ENCODE measurements around the gene MAT2A.
A peak's percentile ranks its signal among the peaks of the same experiment; 100 is the strongest.
"Not testable (repeated sequence)": the region's sequence is repeated elsewhere in the genome, so short reads cannot be mapped to it uniquely, and the experiment has no call there.

The MAT2A gene

DNA sequence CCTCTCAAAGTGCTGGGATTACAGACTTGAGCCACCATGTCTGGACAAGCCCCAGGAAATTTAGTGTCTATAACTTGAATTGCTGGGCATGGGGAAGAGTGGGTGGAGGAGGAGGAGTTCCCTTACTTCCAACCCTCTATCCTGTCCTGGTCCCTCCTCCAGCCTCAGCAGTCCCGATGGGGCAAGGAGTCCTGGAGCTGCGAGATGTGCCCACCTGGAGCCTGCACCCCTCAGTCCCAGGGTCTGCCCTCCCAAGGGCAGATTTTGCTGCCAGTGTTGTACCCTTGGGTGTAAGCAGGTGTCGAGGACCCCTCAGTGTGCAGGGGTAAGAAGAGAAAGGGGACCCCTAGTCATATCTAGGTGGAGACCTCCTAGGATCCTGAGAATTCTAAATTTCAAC lies 41.2 kb downstream of the MAT2A start:
- DNase-seq, result no peak

DNA sequence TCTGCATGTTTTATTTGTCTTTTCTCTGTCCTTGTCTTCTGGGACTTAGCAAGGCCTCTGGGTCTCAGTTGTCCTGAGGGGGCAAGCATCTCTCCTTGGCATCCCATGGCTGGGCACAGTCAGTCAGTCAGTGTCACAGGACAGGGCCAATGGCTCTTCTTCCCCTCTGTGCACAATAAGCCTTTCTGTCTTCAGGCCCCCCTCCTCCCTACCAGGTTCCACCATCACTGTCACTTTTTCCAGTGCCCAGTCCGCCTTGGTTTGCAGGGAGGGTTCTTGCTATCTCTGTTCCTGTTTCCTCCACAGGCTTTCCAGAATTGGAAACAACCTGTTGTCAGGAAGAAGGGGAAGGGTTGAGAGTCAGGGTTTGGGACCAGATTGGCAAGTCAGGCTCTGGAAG lies 43.5 kb downstream of the MAT2A start:
- DNase-seq, result no peak

DNA sequence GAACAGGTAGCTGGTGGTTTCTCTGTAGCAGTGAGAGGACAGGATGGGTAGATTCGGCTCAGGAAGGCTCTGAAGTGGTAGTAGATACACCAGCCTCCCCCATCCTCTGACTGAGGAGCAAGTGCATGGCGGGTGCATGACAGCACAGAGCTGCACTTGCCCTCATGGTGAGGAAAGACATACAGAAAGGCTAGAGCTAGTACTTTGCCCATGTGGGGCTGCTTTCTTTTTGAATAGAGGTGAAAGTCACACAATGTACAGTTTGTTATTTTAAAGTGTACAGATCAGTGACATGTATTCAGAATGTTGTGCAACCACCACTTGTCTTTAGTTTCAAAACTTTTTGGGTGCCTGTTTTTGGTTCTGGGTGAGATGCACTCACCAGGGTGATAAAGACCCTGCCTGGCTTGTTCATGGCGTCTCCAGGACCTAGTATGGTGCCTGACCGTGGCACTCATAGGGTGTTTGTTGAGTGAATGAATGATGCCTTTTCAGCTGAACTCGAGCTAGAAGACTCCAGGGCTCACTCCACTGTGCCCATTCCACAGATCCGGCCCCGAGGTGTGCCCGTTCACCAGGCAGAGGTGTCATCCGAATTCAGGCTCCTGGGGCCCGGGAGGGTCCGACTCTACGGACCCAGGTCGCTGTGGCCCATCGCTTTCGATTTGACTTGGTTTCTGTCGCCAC lies 44.8 kb downstream of the MAT2A start:
- DNase-seq, result peak; percentile 44

- DNase-seq, result peak; percentile 19
Observed at GRCh38 chr2:85584354-85584856, 45.4 kb downstream of the MAT2A start, which contains the start of gene VAMP5. Gene VAMP5, plus strand, starts transcription at chr2:85584431. Its CDS starts 60 bp downstream, at chr2:85584491.

- peak; percentile 24 for DNase-seq
Observed at GRCh38 chr2:85584857-85585780, 46.2 kb downstream of the MAT2A start.

DNA sequence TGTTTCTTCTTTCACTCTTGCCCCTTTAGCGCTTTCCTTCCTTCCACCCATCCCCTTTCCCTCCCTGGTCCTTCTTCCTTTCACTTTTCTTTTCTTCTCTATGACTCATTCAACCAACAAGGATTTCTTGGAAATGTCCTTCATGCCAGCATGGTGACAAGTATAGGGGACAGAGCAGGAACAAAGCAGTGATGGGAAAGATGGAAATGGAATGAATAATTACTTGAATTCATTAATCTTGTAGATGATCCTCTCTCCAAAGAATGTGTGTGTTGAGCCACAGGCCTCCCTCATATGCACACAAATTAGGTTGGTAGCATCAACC lies 46.8 kb downstream of the MAT2A start:
- DNase-seq, result no peak

- DNase-seq, result no peak
Observed at GRCh38 chr2:85588236-85588635, 49.3 kb downstream of the MAT2A start.

- no peak for DNase-seq
Observed at GRCh38 chr2:85588645-85589044, 49.7 kb downstream of the MAT2A start.

- no peak for DNase-seq
Observed at GRCh38 chr2:85589181-85589580, 50.2 kb downstream of the MAT2A start.

- DNase-seq, result no peak
Observed at GRCh38 chr2:85589982-85590791, 51.2 kb downstream of the MAT2A start.

DNA sequence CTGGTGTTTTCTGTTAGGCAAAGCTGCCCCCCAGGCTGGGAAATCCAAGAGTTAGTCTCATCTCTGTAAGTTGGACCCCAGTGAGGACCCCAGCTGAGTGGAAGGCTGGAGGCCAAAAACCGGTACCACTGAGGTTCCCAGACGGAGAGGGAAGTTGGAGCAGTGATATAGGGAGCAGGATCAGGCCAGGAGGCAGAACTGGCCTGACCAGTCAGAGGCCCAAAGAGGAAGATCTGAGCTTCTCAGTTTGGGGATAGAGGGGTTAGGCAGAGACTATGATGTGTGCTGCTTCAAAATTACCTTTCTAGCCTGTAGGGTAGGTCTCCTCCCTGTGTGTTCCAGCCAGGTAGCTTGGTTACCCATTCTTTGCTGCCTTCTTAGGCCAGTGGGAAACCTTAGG lies 52.0 kb downstream of the MAT2A start:
- no peak for DNase-seq

GRCh38 chr2:85591563-85591962 lies 52.6 kb downstream of the MAT2A start:
- DNase-seq, result no peak

GRCh38 chr2:85592299-85592698 lies 53.3 kb downstream of the MAT2A start:
- not testable (repeated sequence) for DNase-seq

- DNase-seq, result no peak
Observed at GRCh38 chr2:85593023-85593422, 54.1 kb downstream of the MAT2A start.
